ENCODE data around the gene STOM. TPM values are rescaled to one million over a fixed set of nuclear protein-coding genes. Genes with fewer than 3 reads are reported as not detected.

The STOM gene
- total RNA-seq, 1 experiment from 2014 or later = 22.4 TPM

DNA sequence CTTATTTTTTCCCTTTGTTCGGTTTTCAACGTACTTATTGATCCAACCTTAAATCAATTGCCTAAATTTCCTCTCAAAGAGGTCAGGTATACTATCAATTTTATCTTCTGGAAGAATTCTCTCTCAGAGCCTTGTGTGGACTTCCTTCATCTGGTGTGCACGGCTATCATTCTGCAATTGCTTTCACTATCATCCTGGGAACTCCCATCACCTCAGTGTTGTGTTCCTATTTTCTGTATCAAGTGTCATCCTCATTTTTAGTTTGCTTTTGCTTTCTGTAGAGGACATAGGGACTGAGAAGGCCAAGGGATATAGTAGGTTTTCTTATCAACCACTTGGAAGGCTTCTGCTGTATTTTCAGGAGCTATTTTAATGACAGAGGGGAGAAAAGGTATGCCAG is 11.3 kb downstream of the STOM start:
- H3K27ac ChIP-seq (ENCODE audit: low read depth, low read length) = no peak overlapping the region
- H3K4me2 ChIP-seq (ENCODE audit: low read length) = no peak overlapping the region
- H3K9me2 ChIP-seq (ENCODE audit: insufficient read depth) = no peaks in the 10 kb centered on the region
- H2AFZ ChIP-seq (ENCODE audit: low read depth, low read length, poor library complexity, severe bottlenecking) = no peak overlapping the region
- no TSS peak for BruUV-seq (replicated peaks)
- TF ChIP-seq CTCF (IDR thresholded peaks at IDR 0.05 in 2 of 3, conservative IDR thresholded peaks at IDR 0.05 in 1 of 3; ENCODE audit: borderline replicate concordance in 1 of 3, insufficient read depth in 1 of 3, low read depth in 2 of 3, low read length in 2 of 3) = no peak
- no peak for TF ChIP-seq POLR2AphosphoS5 (IDR thresholded peaks at IDR 0.05; ENCODE audit: low read depth, low read length)
- TF ChIP-seq, protein P1, sequence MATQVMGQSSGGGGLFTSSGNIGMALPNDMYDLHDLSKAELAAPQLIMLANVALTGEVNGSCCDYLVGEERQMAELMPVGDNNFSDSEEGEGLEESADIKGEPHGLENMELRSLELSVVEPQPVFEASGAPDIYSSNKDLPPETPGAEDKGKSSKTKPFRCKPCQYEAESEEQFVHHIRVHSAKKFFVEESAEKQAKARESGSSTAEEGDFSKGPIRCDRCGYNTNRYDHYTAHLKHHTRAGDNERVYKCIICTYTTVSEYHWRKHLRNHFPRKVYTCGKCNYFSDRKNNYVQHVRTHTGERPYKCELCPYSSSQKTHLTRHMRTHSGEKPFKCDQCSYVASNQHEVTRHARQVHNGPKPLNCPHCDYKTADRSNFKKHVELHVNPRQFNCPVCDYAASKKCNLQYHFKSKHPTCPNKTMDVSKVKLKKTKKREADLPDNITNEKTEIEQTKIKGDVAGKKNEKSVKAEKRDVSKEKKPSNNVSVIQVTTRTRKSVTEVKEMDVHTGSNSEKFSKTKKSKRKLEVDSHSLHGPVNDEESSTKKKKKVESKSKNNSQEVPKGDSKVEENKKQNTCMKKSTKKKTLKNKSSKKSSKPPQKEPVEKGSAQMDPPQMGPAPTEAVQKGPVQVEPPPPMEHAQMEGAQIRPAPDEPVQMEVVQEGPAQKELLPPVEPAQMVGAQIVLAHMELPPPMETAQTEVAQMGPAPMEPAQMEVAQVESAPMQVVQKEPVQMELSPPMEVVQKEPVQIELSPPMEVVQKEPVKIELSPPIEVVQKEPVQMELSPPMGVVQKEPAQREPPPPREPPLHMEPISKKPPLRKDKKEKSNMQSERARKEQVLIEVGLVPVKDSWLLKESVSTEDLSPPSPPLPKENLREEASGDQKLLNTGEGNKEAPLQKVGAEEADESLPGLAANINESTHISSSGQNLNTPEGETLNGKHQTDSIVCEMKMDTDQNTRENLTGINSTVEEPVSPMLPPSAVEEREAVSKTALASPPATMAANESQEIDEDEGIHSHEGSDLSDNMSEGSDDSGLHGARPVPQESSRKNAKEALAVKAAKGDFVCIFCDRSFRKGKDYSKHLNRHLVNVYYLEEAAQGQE (IDR thresholded peaks at IDR 0.05; ENCODE audit: low read depth) = no peak
- TF ChIP-seq CEBPB (IDR thresholded peaks at IDR 0.05; ENCODE audit: low read depth) = no peak
- no peak for TF ChIP-seq ZBTB33 (IDR thresholded peaks at IDR 0.05; ENCODE audit: extremely low read depth, insufficient replicate concordance, low read length)
- TF ChIP-seq TCF7L2 (IDR thresholded peaks at IDR 0.05; ENCODE audit: borderline replicate concordance, extremely low read depth, insufficient read depth, insufficient read length) = no peak
- TF ChIP-seq YY1 (IDR thresholded peaks at IDR 0.05; ENCODE audit: extremely low read depth, insufficient replicate concordance, low read depth, low read length) = no peak
- TF ChIP-seq MAX (IDR thresholded peaks at IDR 0.05) = no peak
- TF ChIP-seq JUND (IDR thresholded peaks at IDR 0.05) = no peak
- no peak for TF ChIP-seq EZH2phosphoT487 (IDR thresholded peaks at IDR 0.05; ENCODE audit: borderline replicate concordance)
- TF ChIP-seq ZFX (IDR thresholded peaks at IDR 0.05) = no peak
- no peak for TF ChIP-seq ZNF274 (IDR thresholded peaks at IDR 0.05; ENCODE audit: low read depth, low read length)
- no peak for TF ChIP-seq EZH2 (IDR thresholded peaks at IDR 0.05)
- TF ChIP-seq FOSL1 (IDR thresholded peaks at IDR 0.05; ENCODE audit: low read depth) = no peak
- TF ChIP-seq RAD21 (IDR thresholded peaks at IDR 0.05; ENCODE audit: low read depth) = no peak
- POLR2A ChIA-PET = no interaction called here
- H3K36me3 ChIP-seq (ENCODE audit: control insufficient read depth in 1 of 2, insufficient read depth in 2 of 2, low read length in 2 of 2) = no peaks in the 10 kb centered on the region
- no peaks in the 10 kb centered on the region for H3K27me3 ChIP-seq (ENCODE audit: insufficient read depth, low read length)
- CTCF ChIA-PET = no interaction called here
- H3K79me2 ChIP-seq (ENCODE audit: insufficient read depth, low read length) = no peaks in the 10 kb centered on the region
- H4K20me1 ChIP-seq (ENCODE audit: insufficient read depth) = no peaks in the 10 kb centered on the region
- peaks cover 8 to 50% of the 10 kb centered on the region in 2 experiments for H3K4me1 ChIP-seq (ENCODE audit: control insufficient read depth in 1 of 2, insufficient read depth in 2 of 2, low read length in 2 of 2)
- no peak overlapping the region for H3K4me3 ChIP-seq (replicated peaks in 1 of 2; ENCODE audit: low read depth in 1 of 2, low read length in 2 of 2)
- DNase-seq (ENCODE audit: low read depth, low spot score) (no peak), ATAC-seq (no peak)
- no peaks in the 10 kb centered on the region for H3K9me3 ChIP-seq (ENCODE audit: control insufficient read depth in 1 of 2, insufficient read depth in 1 of 2, low read depth in 1 of 2, low read length in 2 of 2)
- intact Hi-C loops (cut with micrococcal nuclease) = no loop called here
- RAD21 ChIA-PET (ENCODE audit: low non-redundant PET in 1 of 2, low total read pairs in 2 of 2, uncharacterized antibody in 2 of 2, unreplicated experiment in 2 of 2) = no interaction called here
- H3K9ac ChIP-seq (ENCODE audit: low read length) = no peak overlapping the region

Data from HCT116 (cell line).